GM19351 (cell line): ENCODE data around the gene PIK3R1.
"Not testable (repeated sequence)": the region's sequence is repeated elsewhere in the genome, so short reads cannot be mapped to it uniquely, and the experiment has no call there.

Experiments used
- ATAC-seq: cut with Tn5 transposase; IDR thresholded peaks from one replicate; pipeline ENCODE4 v1.9.1; 2021; ENCODE audit warnings: mild to moderate bottlenecking, moderate library complexity; ENCODE audit not compliant: unreplicated experiment

The PIK3R1 gene

GRCh38 chr5:68192679-68193060 lies 22.9 kb upstream of the PIK3R1 start:
- ATAC-seq, result no peak

DNA sequence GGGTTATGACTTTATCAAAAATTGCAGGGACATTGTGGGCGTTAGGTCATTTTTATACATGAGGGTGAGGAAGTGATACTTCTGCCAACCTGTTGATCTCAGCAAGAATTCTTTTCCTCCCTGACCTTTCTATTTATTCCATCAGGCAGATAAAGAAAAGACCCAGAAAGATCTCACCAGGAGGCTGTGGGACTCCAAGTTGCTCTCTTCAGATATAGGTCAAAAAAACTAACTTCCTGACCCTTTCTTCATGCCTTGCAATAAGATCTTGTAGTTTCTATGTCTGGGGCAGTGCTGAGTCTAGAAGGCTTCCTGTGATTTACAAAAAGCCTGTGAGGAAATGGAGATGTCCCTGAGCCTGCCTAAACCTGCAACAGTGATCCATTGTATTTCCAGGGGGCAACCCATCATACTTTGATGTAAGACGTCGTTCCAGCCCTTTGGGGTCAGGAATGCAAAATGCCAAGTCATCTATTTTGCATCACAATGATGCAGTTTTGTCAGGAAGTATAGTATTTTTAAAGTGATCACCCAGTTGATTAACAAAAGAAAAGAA lies 22.0 kb upstream of the PIK3R1 start:
- ATAC-seq, result no peak

- ATAC-seq, result no peak
Measured at GRCh38 chr5:68194386-68194785, 21.2 kb upstream of the PIK3R1 start.

GRCh38 chr5:68195137-68195536 lies 20.4 kb upstream of the PIK3R1 start:
- ATAC-seq, result no peak

DNA sequence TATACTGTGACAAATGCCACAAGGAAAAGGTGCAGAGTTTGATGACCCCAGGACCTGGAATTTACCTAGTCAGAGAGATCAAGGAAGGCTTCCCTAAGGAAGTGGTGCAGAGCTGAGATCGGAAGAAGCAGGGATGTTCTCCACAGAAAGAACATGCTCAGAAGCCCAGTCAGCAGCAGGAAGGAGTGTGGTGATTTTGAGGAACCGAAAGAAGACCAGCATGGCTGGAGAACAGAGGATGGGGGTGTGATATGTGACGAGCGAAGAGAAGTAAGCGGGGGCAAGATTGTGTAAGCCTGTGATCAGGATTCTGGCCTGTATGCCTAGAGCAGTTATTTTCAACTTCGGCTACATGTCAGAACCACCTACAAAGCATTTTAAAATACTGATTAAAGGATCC lies 18.7 kb upstream of the PIK3R1 start:
- peak; percentile 100 for ATAC-seq

- ATAC-seq, result no peak
Measured at GRCh38 chr5:68200288-68200687, 15.3 kb upstream of the PIK3R1 start.

DNA sequence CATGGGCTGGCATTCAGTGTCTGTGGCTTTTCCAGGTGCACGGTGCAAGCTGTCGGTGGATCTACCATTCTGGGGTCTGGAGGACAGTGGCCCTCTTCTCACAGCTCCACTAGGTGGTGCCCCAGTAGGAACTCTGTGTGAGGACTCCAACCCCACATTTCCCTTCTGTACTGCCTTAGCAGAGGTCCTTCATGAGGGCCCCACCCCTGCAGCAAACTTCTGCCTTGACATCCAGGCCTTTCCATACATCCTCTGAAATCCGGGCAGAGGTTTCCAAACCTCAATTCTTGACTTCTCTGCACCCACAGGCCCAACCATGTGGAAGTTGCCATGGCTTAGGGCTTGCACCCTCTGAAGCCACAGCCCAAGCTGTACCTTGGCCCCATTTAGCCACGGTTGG lies 4.9 kb upstream of the PIK3R1 start:
- not testable (repeated sequence) for ATAC-seq

GRCh38 chr5:68214482-68215207 lies 911 bp upstream of the PIK3R1 start:
- ATAC-seq, result peak; percentile 11

DNA sequence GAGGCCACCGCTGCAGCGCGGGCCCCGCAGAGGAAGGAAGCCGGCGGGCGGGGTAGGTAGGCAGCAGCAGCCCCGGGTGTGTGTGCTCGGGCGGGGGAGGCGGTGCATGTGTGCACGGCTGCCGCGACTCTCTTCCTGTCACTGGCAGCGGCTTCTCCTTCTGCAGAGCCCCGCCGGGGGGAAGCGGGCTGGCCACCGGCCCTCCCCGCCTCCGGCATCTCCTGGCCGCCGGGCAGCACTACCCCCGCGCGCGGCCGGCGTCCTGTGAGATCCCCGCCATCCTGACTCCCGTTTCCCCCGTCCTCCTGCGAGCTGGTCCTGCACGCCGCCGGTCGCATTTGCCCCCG lies 315 bp downstream of the PIK3R1 start:
- ATAC-seq, result peak; percentile 47

DNA sequence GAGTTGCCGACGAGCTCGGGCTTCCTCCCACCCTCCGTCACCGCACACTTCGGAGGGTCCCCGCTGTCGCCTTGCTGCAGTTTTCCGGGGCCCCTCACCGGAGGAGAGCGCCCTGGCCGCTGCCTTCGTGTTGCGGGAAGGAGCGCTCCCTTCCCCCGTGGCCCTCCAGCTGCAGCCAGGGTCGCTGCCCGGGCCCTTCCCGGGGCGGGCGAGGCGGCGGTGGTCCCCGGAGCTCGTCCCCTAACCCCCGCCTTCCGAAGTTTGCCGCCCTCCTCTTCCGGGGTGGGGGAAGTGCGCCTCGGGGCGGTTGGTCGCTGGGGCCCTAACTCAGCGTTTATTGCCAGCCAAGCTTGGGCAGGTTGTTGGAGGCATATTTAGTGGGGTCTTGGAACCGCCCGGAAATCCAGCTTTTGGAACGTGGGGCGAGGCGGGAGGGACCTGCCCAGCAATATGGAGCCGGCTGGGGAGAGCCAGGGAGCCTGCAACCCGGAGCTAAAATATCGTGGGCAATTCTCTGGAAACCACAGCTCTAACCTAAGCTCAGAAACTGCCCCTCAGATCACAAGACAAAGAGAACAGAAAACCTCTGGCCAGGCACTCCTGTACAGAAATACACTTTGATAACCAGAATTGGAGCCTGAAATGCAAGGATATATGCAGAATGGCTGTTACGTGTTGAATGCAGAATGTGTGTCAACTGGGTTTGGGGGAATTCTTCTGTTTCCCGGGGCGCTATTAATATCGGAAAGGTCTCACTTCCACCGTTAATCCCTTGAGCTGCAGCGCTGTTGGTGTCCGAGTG lies 890 bp downstream of the PIK3R1 start:
- peak; percentile 24 for ATAC-seq

- ATAC-seq, result no peak
Measured at GRCh38 chr5:68217047-68217355, 1.4 kb downstream of the PIK3R1 start.

- no peak for ATAC-seq
Measured at GRCh38 chr5:68217528-68217927, 2.0 kb downstream of the PIK3R1 start.

DNA sequence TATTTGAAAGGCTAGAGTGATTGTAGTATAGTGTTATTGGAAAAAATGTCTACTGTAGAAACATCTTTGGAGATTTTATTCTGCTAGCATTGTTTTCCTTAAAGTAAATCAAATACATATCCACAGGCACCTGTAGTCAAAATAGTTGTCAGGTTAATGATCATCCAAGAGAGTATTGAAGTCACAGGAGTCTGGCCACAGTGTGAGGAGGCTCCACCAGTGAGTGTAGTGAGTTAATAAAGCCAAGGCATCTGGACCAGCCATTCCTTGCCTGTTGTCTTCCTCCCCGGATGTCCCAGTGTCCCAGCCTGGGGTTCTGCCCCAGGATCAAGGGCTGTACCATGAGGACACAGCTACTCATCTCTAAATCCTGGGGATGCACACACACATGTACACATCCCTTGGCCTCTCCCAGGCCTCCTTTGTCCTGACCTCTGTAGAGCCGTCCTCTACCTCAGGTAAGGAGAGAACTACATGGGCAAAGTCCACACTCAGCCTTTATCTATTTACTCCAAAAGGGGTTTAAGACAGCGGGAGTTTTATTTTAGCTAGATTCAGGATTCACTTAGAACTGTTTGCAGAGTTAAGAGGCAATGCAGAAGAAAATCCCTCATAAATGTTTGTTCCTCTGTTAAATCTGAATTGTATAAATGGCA lies 3.7 kb downstream of the PIK3R1 start:
- ATAC-seq, result no peak

DNA sequence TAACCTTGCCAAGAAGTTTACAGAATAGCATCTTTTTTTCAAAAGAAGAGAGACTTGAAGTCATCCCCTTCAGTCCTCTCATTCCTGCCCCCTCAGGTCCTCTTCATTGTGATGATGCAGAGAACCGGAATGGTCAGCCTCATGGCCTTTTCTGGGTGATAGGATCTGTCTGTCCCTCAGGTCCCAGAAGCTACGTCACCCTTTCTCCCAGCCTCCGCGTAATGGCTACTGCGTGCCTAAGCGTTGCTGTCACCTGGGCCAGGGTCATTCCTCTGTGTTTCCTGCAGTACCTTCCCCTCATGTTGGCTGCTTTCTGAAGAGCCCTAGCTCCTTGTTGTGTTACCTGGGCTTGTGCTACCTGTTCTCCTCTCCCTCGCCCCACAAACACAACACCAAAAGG lies 4.7 kb downstream of the PIK3R1 start:
- no peak for ATAC-seq

- no peak for ATAC-seq
Measured at GRCh38 chr5:68220914-68221313, 5.4 kb downstream of the PIK3R1 start.

DNA sequence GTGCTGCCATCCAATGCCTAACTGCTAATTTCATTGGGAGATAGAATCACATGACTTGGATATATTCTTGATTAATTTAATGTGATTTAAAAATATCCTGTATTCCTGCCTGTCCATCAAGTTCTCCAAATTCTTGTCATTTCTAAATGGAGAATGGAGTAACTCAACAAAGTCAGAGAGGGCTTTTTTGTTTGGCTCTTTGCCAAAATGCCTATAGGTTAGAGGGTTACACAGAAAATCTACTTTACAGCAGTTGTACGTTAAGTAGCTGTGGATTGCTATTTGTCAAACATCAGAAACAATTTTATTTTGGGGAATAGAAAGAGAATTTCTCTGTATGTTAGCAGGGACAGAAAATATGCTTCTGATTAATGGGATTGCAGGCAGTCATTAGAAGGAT lies 5.9 kb downstream of the PIK3R1 start:
- no peak for ATAC-seq

DNA sequence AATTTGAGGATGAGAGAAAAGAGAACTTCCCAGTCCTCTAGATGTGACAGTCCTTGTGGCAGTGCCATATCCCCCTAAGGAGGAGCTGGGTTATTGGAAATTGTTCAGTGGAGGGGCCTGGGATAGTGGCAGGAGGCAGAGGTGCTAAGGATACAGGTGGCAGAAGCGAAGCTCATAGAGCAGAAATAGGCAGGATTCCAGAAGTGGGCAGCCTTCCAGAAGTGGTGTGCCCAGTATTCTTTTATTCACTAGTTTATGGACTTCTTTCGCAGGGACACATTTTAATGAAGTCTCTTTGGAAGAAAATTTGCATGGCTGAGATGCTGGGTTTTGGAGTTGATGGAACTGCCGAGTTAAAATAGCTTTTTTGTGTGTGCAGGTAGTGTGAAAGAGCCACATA lies 6.8 kb downstream of the PIK3R1 start:
- no peak for ATAC-seq

GRCh38 chr5:68222824-68223354 lies 7.3 kb downstream of the PIK3R1 start:
- no peak for ATAC-seq

DNA sequence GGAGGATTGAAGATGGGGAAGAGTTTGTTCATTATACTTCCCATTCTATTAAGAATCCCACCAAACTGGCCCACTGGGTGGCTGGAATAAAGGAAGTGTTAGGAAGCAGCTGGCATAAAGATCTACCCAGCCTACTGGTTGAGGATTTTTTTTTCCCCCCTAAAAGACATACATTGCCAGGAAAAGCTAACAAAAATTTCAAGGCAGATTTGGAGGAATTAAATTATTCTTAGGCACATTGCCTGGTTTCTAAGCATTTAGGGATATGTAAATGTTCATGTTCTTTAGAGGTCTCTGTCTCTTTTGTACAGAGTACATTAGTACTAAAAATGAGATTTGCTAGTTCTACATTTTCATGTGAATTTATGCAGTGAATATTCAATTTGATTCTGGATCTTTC lies 8.3 kb downstream of the PIK3R1 start:
- ATAC-seq, result no peak

DNA sequence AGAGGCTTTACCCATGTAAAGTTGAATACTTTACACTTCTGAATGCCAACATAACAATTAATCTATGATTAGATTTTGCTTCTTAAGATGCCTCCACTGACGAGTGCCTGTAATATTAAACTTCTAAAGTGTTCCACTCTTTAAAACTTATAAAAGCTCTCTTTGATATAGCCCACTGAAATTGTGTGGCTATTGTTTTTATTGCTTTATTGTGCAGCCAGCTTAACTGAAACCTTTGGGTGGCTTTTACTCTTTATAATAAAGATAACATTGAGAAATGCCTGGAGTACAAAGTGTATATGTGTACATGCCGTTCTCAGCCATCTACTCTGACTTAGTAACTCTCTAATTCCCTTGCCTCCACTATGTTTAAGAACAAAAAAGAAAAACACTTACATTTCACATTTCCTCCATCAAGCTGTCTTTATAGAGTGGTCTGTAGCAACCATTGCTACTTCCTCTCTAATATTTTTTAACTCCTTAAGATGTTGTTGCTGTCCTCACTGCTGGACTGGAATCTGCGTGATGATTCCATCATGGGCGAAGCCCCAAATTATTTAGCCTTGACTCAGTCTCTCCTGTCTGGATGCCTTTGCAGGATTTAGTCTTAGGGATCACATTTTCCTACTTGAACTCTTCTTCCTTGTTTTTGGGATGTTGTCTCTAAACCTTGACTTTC lies 9.1 kb downstream of the PIK3R1 start:
- ATAC-seq, result no peak
